Activated CD4-positive, alpha-beta T cell treated with anti-CD3 and anti-CD28 coated beads, Interleukin-2, amount 50 U/mL, for 1 hour (primary cell): Measurements from ENCODE around the gene FRY.

ENCODE experiments used
- DNase-seq: peaks from one replicate; pipeline ENCODE4 v3.0.0-alpha.2; 2020

The FRY gene

GRCh38 chr13:32187651-32188050, 156.1 kb downstream of the FRY start:
- DNase-seq: no peak

- DNase-seq: no peak
These were observed 160.0 kb downstream of the FRY start for GRCh38 chr13:32191452-32191998.

GRCh38 chr13:32195713-32196112, 164.1 kb downstream of the FRY start:
- DNase-seq: no peak

- no peak for DNase-seq
These were observed 167.6 kb downstream of the FRY start for GRCh38 chr13:32199168-32199567.

GRCh38 chr13:32200741-32201140, 169.2 kb downstream of the FRY start:
- no peak for DNase-seq

GRCh38 chr13:32201809-32202208, 170.2 kb downstream of the FRY start:
- no peak for DNase-seq

GRCh38 chr13:32202268-32202667, 170.7 kb downstream of the FRY start:
- no peak for DNase-seq

GRCh38 chr13:32203221-32203620, 171.6 kb downstream of the FRY start:
- no peak for DNase-seq

GRCh38 chr13:32203736-32204135, 172.2 kb downstream of the FRY start:
- no peak for DNase-seq

- no peak for DNase-seq
These were observed 174.0 kb downstream of the FRY start for GRCh38 chr13:32205431-32206096.

- no peak for DNase-seq
These were observed 174.6 kb downstream of the FRY start for GRCh38 chr13:32206097-32206740.

GRCh38 chr13:32208860-32209259, 177.3 kb downstream of the FRY start:
- no peak for DNase-seq

- no peak for DNase-seq
These were observed 178.1 kb downstream of the FRY start for GRCh38 chr13:32209652-32210051.

GRCh38 chr13:32210101-32210500, 178.5 kb downstream of the FRY start:
- DNase-seq: no peak

- no peak for DNase-seq
These were observed 180.2 kb downstream of the FRY start for GRCh38 chr13:32211813-32212212.

GRCh38 chr13:32212421-32212820, 180.8 kb downstream of the FRY start:
- no peak for DNase-seq

GRCh38 chr13:32213626-32214025, 182.1 kb downstream of the FRY start:
- no peak for DNase-seq

- no peak for DNase-seq
These were observed 182.5 kb downstream of the FRY start for GRCh38 chr13:32214071-32214470.

GRCh38 chr13:32216281-32216680, 184.7 kb downstream of the FRY start:
- DNase-seq: no peak

- DNase-seq: no peak
These were observed 190.6 kb downstream of the FRY start for GRCh38 chr13:32222046-32222676.

- DNase-seq: no peak
These were observed 193.3 kb downstream of the FRY start for GRCh38 chr13:32224916-32225315.

- no peak for DNase-seq
These were observed 193.9 kb downstream of the FRY start for GRCh38 chr13:32225481-32225931.

- DNase-seq: no peak
These were observed 196.9 kb downstream of the FRY start for GRCh38 chr13:32228330-32229041.
